Muscle of leg (tissue), 11 donors: ENCODE results near the gene ESM1. TPM values are rescaled to one million over a fixed set of nuclear protein-coding genes. Genes with fewer than 3 reads are reported as not detected.
"Not testable (repeated sequence)": the region's sequence is repeated elsewhere in the genome, so short reads cannot be mapped to it uniquely, and the experiment has no call there.

ENCODE experiments used
- DNase-seq: peaks from one replicate; pipeline ENCODE4 v3.0.0; 2013
- H3K27ac ChIP-seq: one replicate; pipeline ENCODE4 v1.5.1; 2013; ENCODE audit warnings: mild to moderate bottlenecking, low read length, control low read depth
- H3K27me3 ChIP-seq: one replicate; pipeline ENCODE4 v1.6.1; 2013; ENCODE audit warnings: low read length; ENCODE audit not compliant: control insufficient read depth, insufficient read depth
- H3K36me3 ChIP-seq: one replicate; pipeline ENCODE4 v1.6.1; 2013; ENCODE audit warnings: low read length; ENCODE audit not compliant: control insufficient read depth, insufficient read depth
- H3K4me1 ChIP-seq: one replicate; pipeline ENCODE4 v1.6.1; 2013; ENCODE audit warnings: low read length; ENCODE audit not compliant: control insufficient read depth, insufficient read depth
- H3K4me3 ChIP-seq: one replicate; pipeline ENCODE4 v1.5.1; 2013; ENCODE audit warnings: low read length, control low read depth
- H3K9me3 ChIP-seq: replicated peaks from 2 replicates; pipeline ENCODE4 v1.6.1; 2013; ENCODE audit warnings: low read depth, low read length; ENCODE audit not compliant: control insufficient read depth
- WGBS: methylation state at CpG from one replicate; pipeline ENCODE4 v1.1.5; 2013; ENCODE audit warnings: missing lambda C conversion rate; ENCODE audit not compliant: insufficient coverage; 5-methylcytosine and 5-hydroxymethylcytosine counted together
- polyA plus RNA-seq, 8 donors: library from polyadenylated mRNA; unstranded; fragments of 120-200 nt; gene quantifications; one replicate each; pipeline versions ENCODE4 v1.2.1 to v1.2.3, GENCODE V29; 2013; ENCODE audit warnings: inconsistent platforms in 1 of 8, low replicate concordance in 1 of 8; ENCODE audit not compliant: insufficient read length in 8 of 8, insufficient read depth in 1 of 8
- total RNA-seq: library from RNA; stranded (reverse); fragments of 120-200 nt; gene quantifications from one replicate; pipeline ENCODE4 v1.2.4, GENCODE V29; 2013

Gene ESM1
- total and polyA plus RNA-seq, 9 donors = 2.7 to 5.8 (median 3.6) TPM

DNA sequence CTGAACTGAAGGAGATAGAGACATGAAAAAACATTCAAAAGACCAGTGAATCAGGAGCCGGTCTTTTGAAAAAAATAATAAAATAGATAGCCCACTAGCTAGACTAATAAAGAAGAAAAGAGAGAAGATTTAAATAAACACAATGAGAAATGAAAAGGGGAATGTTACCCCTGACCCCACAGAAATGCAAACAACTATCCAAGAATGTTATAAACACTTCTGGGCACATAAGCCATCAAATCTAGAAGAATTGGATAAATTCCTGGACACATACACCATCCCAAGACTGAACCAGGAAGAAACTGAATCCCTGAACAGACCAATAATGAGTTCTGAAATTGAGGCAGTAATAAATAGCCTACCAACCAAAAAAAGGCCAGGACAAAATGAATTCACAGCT is 24.8 kb upstream of the ESM1 start:
- not testable (repeated sequence) for H3K36me3 ChIP-seq, H3K27me3 ChIP-seq, H3K9me3 ChIP-seq, H3K27ac ChIP-seq, H3K4me1 ChIP-seq, H3K4me3 ChIP-seq, DNase-seq
- no CpG with 5 or more reads among the region's 1 CpG for WGBS

DNA sequence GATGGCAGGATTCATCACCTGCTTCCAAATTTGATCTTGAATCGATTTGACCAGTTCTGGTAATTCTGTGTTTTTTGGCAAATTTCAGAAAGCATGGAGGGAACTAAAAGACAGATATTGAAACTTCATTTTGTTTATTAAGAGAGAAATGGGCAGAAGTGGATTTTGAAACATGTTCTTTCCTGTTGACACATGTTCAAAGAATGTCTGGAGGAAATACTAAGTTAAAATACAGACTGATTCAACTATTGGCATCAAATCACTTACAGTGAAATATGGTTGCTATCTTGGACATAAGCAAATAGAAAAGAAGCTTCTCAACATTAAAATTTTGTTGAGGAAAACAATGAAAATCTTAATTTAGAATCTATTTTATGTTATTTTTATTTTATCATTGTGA is 19.3 kb upstream of the ESM1 start:
- Histone ChIP-seq H3K36me3 (no peaks in the 10 kb centered on the region), H3K4me3 (no peak overlapping the region), H3K4me1 (no peaks in the 10 kb centered on the region), H3K9me3 (no peaks in the 10 kb centered on the region), H3K27me3 (no peaks in the 10 kb centered on the region), H3K27ac (no peak overlapping the region)
- 43% methylated on average over 1 of the region's 1 CpG for WGBS
- no peak for DNase-seq

DNA sequence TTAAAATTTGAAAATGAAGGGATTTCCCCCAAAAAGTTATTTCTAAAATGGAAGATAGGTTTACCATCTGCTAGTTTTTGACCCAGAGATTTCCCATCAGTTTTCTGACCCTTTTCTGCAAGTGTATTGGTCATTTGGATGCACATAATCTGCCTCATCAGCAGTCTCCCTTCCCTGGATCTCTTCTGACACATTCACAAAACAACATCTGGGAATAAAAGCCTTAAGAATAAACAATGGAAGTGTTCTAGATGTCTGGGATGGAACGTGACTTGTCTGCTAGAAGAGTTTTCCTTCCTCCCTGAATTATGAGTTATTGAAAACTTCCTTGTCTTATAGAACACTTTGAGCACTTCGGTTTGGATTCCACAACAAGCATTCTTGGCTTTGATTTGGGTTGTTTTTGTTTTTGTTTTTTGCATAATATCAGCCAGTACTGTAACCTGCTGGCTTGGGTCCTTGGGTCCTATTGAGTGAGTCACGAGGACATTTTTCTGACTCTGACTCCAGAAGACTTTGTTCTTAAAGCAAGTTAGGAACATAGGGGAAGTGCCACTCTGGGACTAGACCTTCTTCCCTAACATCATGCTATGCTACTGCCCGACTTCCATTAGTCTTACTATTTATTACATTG is 18.2 kb upstream of the ESM1 start:
- Histone ChIP-seq H3K9me3 (no peaks in the 10 kb centered on the region), H3K36me3 (no peaks in the 10 kb centered on the region), H3K27me3 (no peaks in the 10 kb centered on the region), H3K4me3 (no peak overlapping the region), H3K4me1 (no peaks in the 10 kb centered on the region), H3K27ac (no peak overlapping the region)
- no CpG with 5 or more reads among the region's 4 CpGs for WGBS
- no peak for DNase-seq

DNA sequence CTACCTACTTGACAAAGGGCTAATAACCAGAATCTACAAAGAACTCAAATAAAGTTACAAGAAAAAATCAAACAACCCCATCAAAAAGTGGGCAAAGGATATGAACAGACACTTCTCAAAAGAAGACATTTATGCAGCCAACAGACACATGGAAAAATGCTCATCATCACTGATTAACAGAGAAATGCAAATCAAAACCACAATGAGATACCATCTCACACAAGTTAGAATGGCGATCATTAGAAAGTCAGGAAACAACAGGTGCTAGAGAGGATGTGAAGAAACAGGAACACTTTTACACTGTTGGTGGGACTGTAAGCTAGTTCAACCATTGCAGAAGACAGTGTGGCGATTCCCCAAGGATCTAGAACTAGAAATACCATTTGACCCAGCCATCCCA is 16.8 kb upstream of the ESM1 start:
- no CpG with 5 or more reads among the region's 2 CpGs for WGBS
- not testable (repeated sequence) for H3K27ac ChIP-seq, H3K9me3 ChIP-seq, H3K36me3 ChIP-seq, H3K27me3 ChIP-seq, H3K4me3 ChIP-seq, DNase-seq, H3K4me1 ChIP-seq

DNA sequence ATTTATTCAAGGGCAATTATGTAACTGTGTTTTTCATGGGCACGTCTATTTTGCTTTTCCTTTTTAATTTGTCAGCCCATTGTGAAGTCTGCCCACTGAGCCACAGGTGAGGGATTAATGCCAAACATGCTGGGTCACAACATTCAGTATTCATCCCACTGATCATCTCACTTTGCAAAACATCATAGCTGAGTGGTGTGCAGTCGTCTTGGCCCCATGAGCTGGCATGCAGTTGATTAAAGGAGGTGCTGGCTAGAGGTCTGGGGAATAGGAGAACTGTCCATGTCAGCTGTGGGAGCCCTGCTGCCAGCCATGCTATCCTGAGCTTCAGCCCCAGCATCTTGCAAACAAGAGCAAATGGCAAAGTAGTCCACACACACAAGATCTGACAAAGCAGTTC is 11.7 kb upstream of the ESM1 start:
- Histone ChIP-seq H3K27ac (peak overlapping the region; percentile 33), H3K4me3 (no peak overlapping the region), H3K36me3 (no peaks in the 10 kb centered on the region), H3K4me1 (peaks cover 2% of the 10 kb centered on the region), H3K9me3 (no peaks in the 10 kb centered on the region), H3K27me3 (no peaks in the 10 kb centered on the region)
- WGBS = 80% methylated on average over 1 of the region's 2 CpGs
- DNase-seq = no peak

DNA sequence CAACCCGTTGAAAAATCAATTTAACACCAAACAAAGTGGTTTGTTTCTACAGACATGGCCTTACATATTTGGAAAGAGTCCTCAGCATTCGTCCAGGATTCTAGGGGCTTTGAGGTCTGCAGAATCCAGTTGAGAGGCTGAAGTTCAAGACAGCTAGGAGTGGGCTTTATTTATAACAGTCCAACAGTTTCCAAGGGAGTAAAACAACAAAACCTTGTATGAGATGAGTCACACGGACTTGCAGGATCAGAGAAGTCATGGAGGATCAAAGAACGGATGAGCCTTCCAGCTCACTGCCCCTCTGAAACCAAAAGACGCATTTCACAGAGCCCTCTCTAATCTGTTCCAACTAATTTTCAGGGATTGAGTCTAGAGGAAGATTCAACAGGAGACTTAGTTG is 11.1 kb upstream of the ESM1 start:
- DNase-seq = peak; percentile 74
- H3K27me3 ChIP-seq = no peaks in the 10 kb centered on the region
- no CpG with 5 or more reads among the region's 5 CpGs for WGBS

DNA sequence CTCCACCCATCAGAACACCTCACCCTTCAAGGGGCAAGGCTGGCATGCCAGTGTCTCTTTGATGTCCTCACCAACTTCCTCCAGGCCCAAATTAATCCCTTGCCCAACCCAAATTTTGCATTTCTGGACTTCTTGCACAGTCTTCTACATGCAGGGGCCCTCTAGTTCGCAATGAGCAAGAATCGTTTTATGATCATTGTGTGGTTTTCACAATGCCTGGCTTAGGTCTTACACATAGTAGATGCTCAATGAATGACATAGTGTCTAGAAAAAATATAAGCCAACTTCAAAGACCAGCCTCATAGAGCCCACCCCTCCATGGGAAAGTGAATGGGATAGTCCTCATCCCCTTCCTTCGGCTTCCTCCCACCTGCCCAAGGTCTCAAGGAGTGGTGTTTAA is 9.8 kb upstream of the ESM1 start:
- no peak overlapping the region for H3K27ac ChIP-seq
- H3K4me1 ChIP-seq = peaks cover 6% of the 10 kb centered on the region
- WGBS = 100% methylated on average over 1 of the region's 3 CpGs
- DNase-seq = no peak
- H3K4me3 ChIP-seq = no peak overlapping the region
- no peaks in the 10 kb centered on the region for H3K9me3 ChIP-seq
- no peaks in the 10 kb centered on the region for H3K27me3 ChIP-seq
- H3K36me3 ChIP-seq = no peaks in the 10 kb centered on the region

More for the DNA sequence above, 11.1 kb upstream of the ESM1 start:
- Histone ChIP-seq H3K36me3 (no peaks in the 10 kb centered on the region), H3K4me1 (peaks cover 2% of the 10 kb centered on the region), H3K9me3 (no peaks in the 10 kb centered on the region), H3K27ac (peak overlapping the region; percentile 53), H3K4me3 (no peak overlapping the region)

DNA sequence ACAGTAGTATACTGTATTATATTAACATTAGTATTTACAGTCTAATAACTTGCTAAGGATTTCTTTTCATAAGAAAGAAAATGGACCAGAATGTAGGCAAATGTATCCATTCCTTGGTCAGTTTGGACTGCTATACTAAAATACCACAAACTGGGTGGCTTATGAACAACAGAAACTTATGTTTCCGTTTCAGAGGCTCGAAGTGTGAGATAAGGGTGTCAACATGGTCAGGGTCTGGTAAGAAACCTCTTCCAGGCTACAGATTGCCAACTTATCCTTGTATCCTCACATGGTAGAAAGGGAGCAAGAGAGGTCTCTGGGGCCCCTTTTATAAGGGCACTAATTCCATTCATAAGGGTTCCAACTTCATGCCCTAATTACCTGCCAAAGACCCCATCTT is 9.2 kb upstream of the ESM1 start:
- no peak for DNase-seq
- no CpG with 5 or more reads among the region's 2 CpGs for WGBS
- no peaks in the 10 kb centered on the region for H3K27me3 ChIP-seq
- peaks cover 10% of the 10 kb centered on the region for H3K4me1 ChIP-seq
- no peak overlapping the region for H3K27ac ChIP-seq
- H3K36me3 ChIP-seq = no peaks in the 10 kb centered on the region
- H3K4me3 ChIP-seq = no peak overlapping the region
- H3K9me3 ChIP-seq = no peaks in the 10 kb centered on the region

DNA sequence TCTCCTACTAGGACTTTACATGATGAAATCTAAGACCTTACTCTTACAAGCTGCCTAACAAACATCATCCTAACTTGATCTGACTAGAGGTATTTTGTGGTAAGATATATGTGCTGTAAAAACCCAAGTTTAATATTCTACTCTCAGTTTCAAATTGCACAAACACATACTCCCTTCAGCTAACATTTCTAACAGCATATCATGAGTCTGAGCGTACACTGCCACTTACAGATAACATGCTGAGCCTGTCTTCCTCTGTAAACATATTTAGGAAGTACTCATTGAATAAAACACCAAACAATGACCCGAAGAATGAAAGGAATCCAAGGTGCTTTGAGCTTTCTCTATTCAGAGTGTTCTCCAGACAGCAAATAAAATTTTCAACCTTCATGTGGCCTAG is 7.9 kb upstream of the ESM1 start:
- no CpG with 5 or more reads among the region's 2 CpGs for WGBS
- H3K36me3 ChIP-seq = no peaks in the 10 kb centered on the region
- H3K4me3 ChIP-seq = no peak overlapping the region
- H3K27ac ChIP-seq = no peak overlapping the region
- H3K4me1 ChIP-seq = peaks cover 10% of the 10 kb centered on the region
- H3K9me3 ChIP-seq = no peaks in the 10 kb centered on the region
- no peaks in the 10 kb centered on the region for H3K27me3 ChIP-seq
- no peak for DNase-seq

DNA sequence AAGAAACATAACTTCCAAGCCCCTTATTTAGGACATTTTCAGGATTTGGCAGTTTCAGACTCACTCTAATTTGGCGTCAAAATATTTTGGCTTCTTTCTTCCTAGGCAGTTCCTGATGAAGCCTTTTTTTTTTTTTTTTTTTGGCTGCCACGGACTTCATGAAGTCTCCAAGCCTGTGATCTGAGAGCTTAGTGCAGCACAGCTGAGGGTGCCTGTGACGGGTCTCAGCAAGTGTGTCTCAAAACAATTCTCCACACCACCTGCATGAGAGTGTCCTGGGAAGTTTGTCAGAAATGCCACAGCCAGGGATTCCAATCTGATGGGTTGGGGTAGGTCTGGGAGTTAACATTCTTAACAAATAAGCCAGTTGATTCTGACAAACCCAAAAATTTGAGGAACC is 6.0 kb upstream of the ESM1 start:
- no peak overlapping the region for H3K27ac ChIP-seq
- H3K4me3 ChIP-seq = no peak overlapping the region
- H3K4me1 ChIP-seq = peaks cover 8% of the 10 kb centered on the region
- no peaks in the 10 kb centered on the region for H3K27me3 ChIP-seq
- no peaks in the 10 kb centered on the region for H3K9me3 ChIP-seq
- DNase-seq = peak; percentile 75
- H3K36me3 ChIP-seq = no peaks in the 10 kb centered on the region
- WGBS = 22% methylated on average over 1 of the region's 3 CpGs

DNA sequence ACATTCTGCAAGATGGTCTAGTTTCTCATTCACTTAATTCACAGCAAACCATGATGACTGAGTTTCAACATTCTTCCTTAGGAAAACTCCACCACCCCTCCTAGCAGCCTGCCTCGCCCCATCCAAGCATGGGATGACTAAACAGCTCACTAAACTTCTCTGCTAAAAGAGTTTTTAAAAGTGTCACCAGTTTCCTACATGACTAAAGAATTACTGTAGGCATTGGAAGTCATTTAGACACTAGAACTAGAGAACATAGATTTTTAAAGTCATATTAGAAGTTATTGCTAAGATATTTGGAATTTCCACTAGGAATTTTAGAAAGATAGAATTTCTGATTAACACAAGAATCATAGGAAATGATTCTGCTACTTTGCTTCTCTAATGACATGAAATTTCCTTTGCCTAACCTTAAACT is 5.5 kb upstream of the ESM1 start:
- H3K4me1 ChIP-seq = peaks cover 10% of the 10 kb centered on the region
- H3K36me3 ChIP-seq = no peaks in the 10 kb centered on the region
- WGBS = 80% methylated on average over 1 of the region's 1 CpG
- no peak overlapping the region for H3K4me3 ChIP-seq
- no peaks in the 10 kb centered on the region for H3K27me3 ChIP-seq
- DNase-seq = no peak
- no peak overlapping the region for H3K27ac ChIP-seq
- H3K9me3 ChIP-seq = no peaks in the 10 kb centered on the region
